ENCODE measurements around the gene CAMK1D.

The CAMK1D gene

GRCh38 chr10:12787297-12787696 lies 437.9 kb downstream of the CAMK1D start:
- Histone ChIP-seq H2AFZ (ENCODE audit: low read length) (no peak overlapping the region), H3K27ac (ENCODE audit: low read length) (no peak overlapping the region), H4K20me1 (ENCODE audit: insufficient read depth, low read length) (no peaks in the 10 kb centered on the region), H3K4me2 (ENCODE audit: low read depth, low read length) (no peak overlapping the region), H3K4me3 (ENCODE audit: low read length) (no peak overlapping the region), H3K9ac (ENCODE audit: low read length) (no peak overlapping the region), H3K27me3 (replicated peaks; ENCODE audit: insufficient read depth, low read length) (no peaks in the 10 kb centered on the region), H3K36me3 (replicated peaks; ENCODE audit: insufficient read depth, low read length) (no peaks in the 10 kb centered on the region), H3K79me2 (ENCODE audit: low read length) (no peaks in the 10 kb centered on the region), H3K9me3 (replicated peaks; ENCODE audit: insufficient read depth, low read length) (no peaks in the 10 kb centered on the region), H3K9me2 (replicated peaks; ENCODE audit: insufficient read depth, low read length) (no peaks in the 10 kb centered on the region), H3F3A (ENCODE audit: insufficient read depth, low read length) (no peaks in the 10 kb centered on the region), H3K4me1 (ENCODE audit: low read length) (no peaks in the 10 kb centered on the region)
- no peak for TF ChIP-seq EZH2 (optimal IDR thresholded peaks at IDR 0.05; ENCODE audit: low read depth, low read length)
- TF ChIP-seq CTCF (IDR thresholded peaks at IDR 0.05; ENCODE audit: low read length) = no peak
- TF ChIP-seq EZH2phosphoT487 (IDR thresholded peaks at IDR 0.05; ENCODE audit: low read length) = no peak
- DNase-seq = no peak

- no peak overlapping the region for H3K4me2 ChIP-seq (ENCODE audit: low read depth, low read length)
- H3K4me1 ChIP-seq (ENCODE audit: low read length) = no peaks in the 10 kb centered on the region
- H3K27ac ChIP-seq (ENCODE audit: low read length) = no peak overlapping the region
- H3K9me3 ChIP-seq (replicated peaks; ENCODE audit: insufficient read depth, low read length) = no peaks in the 10 kb centered on the region
- H3K79me2 ChIP-seq (ENCODE audit: low read length) = no peaks in the 10 kb centered on the region
- H3K9me2 ChIP-seq (replicated peaks; ENCODE audit: insufficient read depth, low read length) = no peaks in the 10 kb centered on the region
- H4K20me1 ChIP-seq (ENCODE audit: insufficient read depth, low read length) = no peaks in the 10 kb centered on the region
- DNase-seq = no peak
- H3F3A ChIP-seq (ENCODE audit: insufficient read depth, low read length) = no peaks in the 10 kb centered on the region
- H2AFZ ChIP-seq (ENCODE audit: low read length) = no peak overlapping the region
- H3K4me3 ChIP-seq (ENCODE audit: low read length) = no peak overlapping the region
- H3K9ac ChIP-seq (ENCODE audit: low read length) = no peak overlapping the region
- TF ChIP-seq EZH2phosphoT487 (IDR thresholded peaks at IDR 0.05; ENCODE audit: low read length) (no peak), EZH2 (optimal IDR thresholded peaks at IDR 0.05; ENCODE audit: low read depth, low read length) (no peak), CTCF (IDR thresholded peaks at IDR 0.05; ENCODE audit: low read length) (no peak)
- H3K36me3 ChIP-seq (replicated peaks; ENCODE audit: insufficient read depth, low read length) = no peaks in the 10 kb centered on the region
- H3K27me3 ChIP-seq (replicated peaks; ENCODE audit: insufficient read depth, low read length) = no peaks in the 10 kb centered on the region
Observed at GRCh38 chr10:12788277-12788676, 438.9 kb downstream of the CAMK1D start.

GRCh38 chr10:12790270-12790669 lies 440.9 kb downstream of the CAMK1D start:
- no peak overlapping the region for H2AFZ ChIP-seq (ENCODE audit: low read length)
- H4K20me1 ChIP-seq (ENCODE audit: insufficient read depth, low read length) = no peaks in the 10 kb centered on the region
- H3K9me3 ChIP-seq (replicated peaks; ENCODE audit: insufficient read depth, low read length) = no peaks in the 10 kb centered on the region
- H3K27ac ChIP-seq (ENCODE audit: low read length) = no peak overlapping the region
- no peaks in the 10 kb centered on the region for H3F3A ChIP-seq (ENCODE audit: insufficient read depth, low read length)
- no peaks in the 10 kb centered on the region for H3K9me2 ChIP-seq (replicated peaks; ENCODE audit: insufficient read depth, low read length)
- H3K4me1 ChIP-seq (ENCODE audit: low read length) = no peaks in the 10 kb centered on the region
- DNase-seq = no peak
- H3K27me3 ChIP-seq (replicated peaks; ENCODE audit: insufficient read depth, low read length) = no peaks in the 10 kb centered on the region
- no peak overlapping the region for H3K9ac ChIP-seq (ENCODE audit: low read length)
- TF ChIP-seq EZH2phosphoT487 (IDR thresholded peaks at IDR 0.05; ENCODE audit: low read length) = no peak
- no peak for TF ChIP-seq CTCF (IDR thresholded peaks at IDR 0.05; ENCODE audit: low read length)
- no peak for TF ChIP-seq EZH2 (optimal IDR thresholded peaks at IDR 0.05; ENCODE audit: low read depth, low read length)
- no peak overlapping the region for H3K4me2 ChIP-seq (ENCODE audit: low read depth, low read length)
- H3K4me3 ChIP-seq (ENCODE audit: low read length) = no peak overlapping the region
- H3K79me2 ChIP-seq (ENCODE audit: low read length) = no peaks in the 10 kb centered on the region
- no peaks in the 10 kb centered on the region for H3K36me3 ChIP-seq (replicated peaks; ENCODE audit: insufficient read depth, low read length)
